Karpas-422 (cell line): ENCODE measurements around the gene IKBKG. TPM values are rescaled to one million over a fixed set of nuclear protein-coding genes. Genes with fewer than 3 reads are reported as not detected.
"Not testable (repeated sequence)": the region's sequence is repeated elsewhere in the genome, so short reads cannot be mapped to it uniquely, and the experiment has no call there.

Experiments
- DNase-seq: peaks from one replicate; pipeline ENCODE4 v3.0.0-alpha.2; 2015
- H2AFZ ChIP-seq: fragments of 200-600 bp; sonication (generic); 2 replicates; pipeline ENCODE4 v1.6.1; 2014; ENCODE audit warnings: antibody characterized with exemption, low read length, mixed read lengths
- H3K27ac ChIP-seq: fragments of 200-600 bp; sonication (generic); 2 replicates; pipeline ENCODE4 v1.5.1; 2014; ENCODE audit warnings: mild to moderate bottlenecking, low read length, moderate library complexity
- H3K27me3 ChIP-seq: fragments of 200-600 bp; sonication (generic); 2 replicates; pipeline ENCODE4 v1.6.1; 2014; ENCODE audit warnings: low read length, mixed read lengths
- H3K36me3 ChIP-seq: fragments of 200-600 bp; sonication (generic); 2 replicates; pipeline ENCODE4 v1.6.1; 2014; ENCODE audit warnings: low read length, mixed read lengths; ENCODE audit not compliant: insufficient read depth
- H3K4me1 ChIP-seq: fragments of 200-600 bp; sonication (generic); 2 replicates; pipeline ENCODE4 v1.6.1; 2014; ENCODE audit warnings: mild to moderate bottlenecking, low read length, mixed read lengths
- H3K4me2 ChIP-seq: fragments of 200-600 bp; sonication (generic); 2 replicates; pipeline ENCODE4 v1.6.1; 2014; ENCODE audit warnings: low read length, low read depth, mild to moderate bottlenecking; ENCODE audit not compliant: poor library complexity, severe bottlenecking
- H3K4me3 ChIP-seq: fragments of 200-600 bp; sonication (generic); 2 replicates; pipeline ENCODE4 v1.5.1; 2014; ENCODE audit warnings: mild to moderate bottlenecking, antibody characterized with exemption, low read length, mixed read lengths
- H3K79me2 ChIP-seq: fragments of 200-600 bp; sonication (generic); 2 replicates; pipeline ENCODE4 v1.6.1; 2014; ENCODE audit warnings: mild to moderate bottlenecking, low read length, mixed read lengths
- H3K9ac ChIP-seq: fragments of 200-600 bp; sonication (generic); 2 replicates; pipeline ENCODE4 v1.6.0; 2014; ENCODE audit warnings: low read length
- H3K9me2 ChIP-seq: fragments of 200-600 bp; sonication (generic), shearing (Covaris generic); replicated peaks from 2 replicates; pipeline ENCODE4 v1.6.0; 2014; ENCODE audit warnings: mild to moderate bottlenecking, low read length, moderate library complexity; ENCODE audit not compliant: insufficient read depth
- H3K9me3 ChIP-seq: fragments of 300-700, 200-600 bp; sonication (generic); 2 replicates; pipeline ENCODE4 v1.6.1; 2014; ENCODE audit warnings: low read length, mixed read lengths
- H4K20me1 ChIP-seq: fragments of 200-600 bp; sonication (generic); 2 replicates; pipeline ENCODE4 v1.6.1; 2014; ENCODE audit warnings: mild to moderate bottlenecking, antibody characterized with exemption, low read length, low read depth; ENCODE audit not compliant: insufficient read depth
- total RNA-seq: library from RNA; depleted of rRNA; stranded (reverse); fragments of >200 nt; shearing (Covaris generic); gene quantifications from 2 replicates; pipeline ENCODE4 v1.2.3, GENCODE V29; 2014; ENCODE audit warnings: low replicate concordance; rRNA removed

Gene IKBKG, protein sequence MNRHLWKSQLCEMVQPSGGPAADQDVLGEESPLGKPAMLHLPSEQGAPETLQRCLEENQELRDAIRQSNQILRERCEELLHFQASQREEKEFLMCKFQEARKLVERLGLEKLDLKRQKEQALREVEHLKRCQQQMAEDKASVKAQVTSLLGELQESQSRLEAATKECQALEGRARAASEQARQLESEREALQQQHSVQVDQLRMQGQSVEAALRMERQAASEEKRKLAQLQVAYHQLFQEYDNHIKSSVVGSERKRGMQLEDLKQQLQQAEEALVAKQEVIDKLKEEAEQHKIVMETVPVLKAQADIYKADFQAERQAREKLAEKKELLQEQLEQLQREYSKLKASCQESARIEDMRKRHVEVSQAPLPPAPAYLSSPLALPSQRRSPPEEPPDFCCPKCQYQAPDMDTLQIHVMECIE
- total RNA-seq, result 8.1 and 14.3 TPM in 2 replicates

DNA sequence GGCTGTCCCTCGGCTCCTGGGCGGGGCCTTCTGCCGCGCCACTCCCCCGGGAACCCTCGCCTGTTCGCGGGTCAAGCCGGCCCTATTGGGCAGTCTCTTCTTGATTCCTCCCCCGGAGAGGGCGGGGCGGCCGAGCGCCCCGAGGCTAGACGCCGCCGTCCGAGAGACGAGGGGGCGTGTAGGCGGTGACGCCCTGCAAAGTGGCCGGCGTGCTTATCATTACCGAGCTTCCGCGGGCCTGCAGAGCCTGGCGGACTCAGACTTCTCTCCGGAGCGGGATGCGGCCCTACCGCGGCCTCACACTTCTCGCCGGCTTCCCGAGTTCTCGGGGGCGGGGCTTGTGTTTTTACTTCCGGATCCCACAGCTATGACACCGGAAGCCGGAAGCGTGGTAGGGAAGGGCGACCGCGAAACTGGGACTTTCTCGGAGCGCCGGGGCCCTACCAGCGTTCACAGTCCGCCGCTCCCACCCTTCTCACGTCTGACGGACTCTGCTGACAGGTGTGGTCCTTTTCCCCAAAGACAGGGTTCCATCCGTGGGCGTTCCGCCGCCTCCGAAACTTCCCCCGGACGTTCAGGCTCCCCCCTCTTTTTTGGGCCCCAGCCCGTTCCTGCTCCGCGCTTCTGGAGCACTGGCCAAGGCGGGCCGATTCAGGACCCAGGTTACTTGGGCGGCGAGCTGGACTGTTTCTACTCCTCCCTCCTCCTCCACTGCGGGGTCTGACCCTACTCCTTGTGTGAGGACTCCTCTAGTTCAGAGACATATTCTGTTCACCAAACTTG, at the start of gene IKBKG:
IKBKG (plus strand) TSS at position 376 of the 783 bp plus-strand sequence. CDS start 4,383 bp downstream, outside the sequence.
- Histone ChIP-seq H3K36me3 (no peaks in the 10 kb centered on the region; the same call in 1 of the 2 replicates), H3K79me2 (peaks cover 41% of the 10 kb centered on the region), H2AFZ (no peak within 1 kb of the TSS), H3K9me2 (no peaks in the 10 kb centered on the region), H3K9ac (peak within 1 kb of the TSS; percentile 79), H3K4me3 (peak within 1 kb of the TSS; percentile 78), H3K9me3 (no peaks in the 10 kb centered on the region), H4K20me1 (no peaks in the 10 kb centered on the region), H3K4me1 (peaks cover 24% of the 10 kb centered on the region), H3K27ac (peak within 1 kb of the TSS; percentile 91), H3K4me2 (peak within 1 kb of the TSS; percentile 66), H3K27me3 (no peaks in the 10 kb centered on the region)
- DNase-seq, result peak; percentile 94

DNA sequence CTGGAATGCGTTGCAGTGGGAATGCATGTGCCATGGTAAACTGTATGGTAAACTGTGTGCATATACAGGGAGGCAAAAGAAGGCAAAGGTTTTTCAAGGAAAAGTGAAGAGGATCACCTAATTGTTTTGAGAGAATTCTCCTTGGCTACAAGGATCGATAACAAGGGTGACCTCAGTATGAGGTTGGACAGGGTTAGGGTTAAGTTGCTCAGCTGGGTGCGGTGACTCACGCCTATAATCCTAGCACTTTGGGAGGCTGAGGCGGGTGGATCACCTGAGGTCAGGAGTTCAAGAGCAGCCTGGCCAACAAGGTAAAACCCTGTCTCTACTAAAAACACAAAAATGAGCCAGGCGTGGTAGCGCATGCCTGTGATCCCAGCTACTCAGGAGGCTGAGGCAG, 46.0 kb upstream of the IKBKG start:
- not testable (repeated sequence) for H4K20me1 ChIP-seq, H3K9ac ChIP-seq, DNase-seq, H2AFZ ChIP-seq, H3K27ac ChIP-seq, H3K36me3 ChIP-seq, H3K4me3 ChIP-seq, H3K27me3 ChIP-seq, H3K79me2 ChIP-seq, H3K9me3 ChIP-seq, H3K4me2 ChIP-seq, H3K9me2 ChIP-seq
- H3K4me1 ChIP-seq, result peaks cover 32% of the 10 kb centered on the region

DNA sequence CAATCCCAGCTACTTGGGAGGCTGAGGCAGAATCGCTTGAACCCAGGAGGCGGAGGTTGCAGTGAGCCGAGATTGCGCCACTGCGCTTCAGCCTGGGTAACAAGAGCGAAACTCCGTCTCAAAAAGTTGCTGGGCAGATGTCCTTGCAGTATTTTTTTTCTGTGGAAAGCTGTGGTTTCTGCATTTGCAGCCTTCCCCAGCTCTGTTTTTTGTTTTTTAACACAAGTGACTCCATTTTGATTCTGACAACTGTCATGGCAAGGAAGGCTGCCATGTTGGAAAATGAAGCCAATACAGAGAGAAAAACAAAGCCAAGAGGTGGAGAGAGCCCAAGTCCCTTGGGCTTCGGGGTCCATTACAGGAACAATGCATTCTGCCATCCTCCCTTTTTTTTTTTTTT, 45.3 kb upstream of the IKBKG start:
- Histone ChIP-seq H2AFZ (no peak overlapping the region), H3K27ac (no peak overlapping the region), H3K27me3 (no peaks in the 10 kb centered on the region), H3K4me3 (no peak overlapping the region), H3K9ac (no peak overlapping the region), H3K79me2 (no peaks in the 10 kb centered on the region), H3K36me3 (no peaks in the 10 kb centered on the region), H3K9me3 (no peaks in the 10 kb centered on the region), H3K4me2 (no peak overlapping the region), H3K4me1 (peaks cover 26% of the 10 kb centered on the region), H4K20me1 (no peaks in the 10 kb centered on the region), H3K9me2 (no peaks in the 10 kb centered on the region)
- no peak for DNase-seq

GRCh38 chrX:154502989-154503388, 44.4 kb upstream of the IKBKG start:
- H3K4me3 ChIP-seq, result no peak overlapping the region
- no peak for DNase-seq
- no peaks in the 10 kb centered on the region for H3K27me3 ChIP-seq
- no peak overlapping the region for H3K4me2 ChIP-seq
- no peaks in the 10 kb centered on the region for H3K79me2 ChIP-seq
- H4K20me1 ChIP-seq, result no peaks in the 10 kb centered on the region
- no peaks in the 10 kb centered on the region for H3K9me2 ChIP-seq
- no peak overlapping the region for H3K27ac ChIP-seq
- H2AFZ ChIP-seq, result no peak overlapping the region
- no peak overlapping the region for H3K9ac ChIP-seq
- H3K9me3 ChIP-seq, result no peaks in the 10 kb centered on the region
- H3K4me1 ChIP-seq, result peaks cover 17% of the 10 kb centered on the region
- no peaks in the 10 kb centered on the region for H3K36me3 ChIP-seq

- H3K9ac ChIP-seq, result no peak overlapping the region
- no peak overlapping the region for H3K4me3 ChIP-seq
- no peaks in the 10 kb centered on the region for H3K9me2 ChIP-seq
- no peaks in the 10 kb centered on the region for H3K9me3 ChIP-seq
- H3K79me2 ChIP-seq, result no peaks in the 10 kb centered on the region
- H2AFZ ChIP-seq, result no peak overlapping the region
- no peaks in the 10 kb centered on the region for H3K36me3 ChIP-seq
- H3K4me1 ChIP-seq, result no peaks in the 10 kb centered on the region
- no peak overlapping the region for H3K27ac ChIP-seq
- H4K20me1 ChIP-seq, result no peaks in the 10 kb centered on the region
- H3K4me2 ChIP-seq, result no peak overlapping the region
- no peak for DNase-seq
- no peaks in the 10 kb centered on the region for H3K27me3 ChIP-seq
These were observed 41.7 kb upstream of the IKBKG start for GRCh38 chrX:154505734-154506133.

- no peak overlapping the region for H3K27ac ChIP-seq
- H3K9ac ChIP-seq, result no peak overlapping the region
- no peaks in the 10 kb centered on the region for H3K36me3 ChIP-seq
- no peaks in the 10 kb centered on the region for H3K9me3 ChIP-seq
- no peak overlapping the region for H3K4me2 ChIP-seq
- no peak overlapping the region for H3K4me3 ChIP-seq
- no peak overlapping the region for H2AFZ ChIP-seq
- no peaks in the 10 kb centered on the region for H3K9me2 ChIP-seq
- no peaks in the 10 kb centered on the region for H3K79me2 ChIP-seq
- H4K20me1 ChIP-seq, result no peaks in the 10 kb centered on the region
- no peaks in the 10 kb centered on the region for H3K4me1 ChIP-seq
- no peak for DNase-seq
- H3K27me3 ChIP-seq, result no peaks in the 10 kb centered on the region
These were observed 40.7 kb upstream of the IKBKG start for GRCh38 chrX:154506483-154507332.

GRCh38 chrX:154507673-154508383, 39.6 kb upstream of the IKBKG start:
- no peak overlapping the region for H3K27ac ChIP-seq
- no peak overlapping the region for H3K4me3 ChIP-seq
- no peaks in the 10 kb centered on the region for H3K36me3 ChIP-seq
- H3K79me2 ChIP-seq, result no peaks in the 10 kb centered on the region
- no peaks in the 10 kb centered on the region for H3K27me3 ChIP-seq
- DNase-seq, result no peak
- no peaks in the 10 kb centered on the region for H3K9me2 ChIP-seq
- H3K9me3 ChIP-seq, result no peaks in the 10 kb centered on the region
- H4K20me1 ChIP-seq, result no peaks in the 10 kb centered on the region
- H3K9ac ChIP-seq, result no peak overlapping the region
- no peak overlapping the region for H3K4me2 ChIP-seq
- no peaks in the 10 kb centered on the region for H3K4me1 ChIP-seq
- H2AFZ ChIP-seq, result no peak overlapping the region
